Neural progenitor cell (in vitro differentiated cells): ENCODE measurements around the gene STUB1.

Experiments
- EZH2 ChIP-seq: fragments of 200-600 bp; sonication (generic); IDR thresholded peaks from 2 replicates; pipeline ENCODE4 v1.6.1; 2017; ENCODE audit warnings: antibody characterized with exemption, mild to moderate bottlenecking, moderate library complexity
- EZH2phosphoT487 ChIP-seq: fragments of 200-600 bp; sonication (generic); IDR thresholded peaks from 2 replicates; pipeline ENCODE4 v1.6.1; 2017; ENCODE audit warnings: antibody characterized with exemption
- TF ChIP-seq, protein P1 (sequence below): fragments of 200-600 bp; sonication (generic); IDR thresholded peaks from 2 replicates; pipeline ENCODE4 v1.5.1; 2017; ENCODE audit warnings: antibody characterized with exemption, mild to moderate bottlenecking

DNA sequence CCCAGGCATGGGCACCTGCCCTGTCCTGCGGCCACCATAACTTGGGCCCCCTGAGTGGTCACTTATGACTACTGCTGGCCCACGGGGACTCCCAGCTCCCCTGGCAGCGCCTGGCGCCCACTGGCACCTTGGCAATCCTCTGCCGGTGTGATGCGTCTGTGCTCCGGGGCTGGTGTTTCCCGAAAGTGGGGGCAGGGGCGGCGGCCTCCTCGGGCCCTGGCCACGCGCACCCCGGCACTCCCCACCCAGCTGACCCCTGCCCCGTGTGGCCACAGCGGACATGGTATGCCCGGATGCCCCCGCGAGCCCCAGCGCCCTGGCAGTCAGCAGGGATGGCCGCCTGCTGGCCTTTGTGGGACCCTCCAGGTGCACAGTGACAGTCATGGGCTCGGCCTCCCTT, 22.7 kb upstream of the STUB1 start:
- TF ChIP-seq EZH2phosphoT487 (no peak), EZH2 (no peak)
- TF ChIP-seq, protein P1, sequence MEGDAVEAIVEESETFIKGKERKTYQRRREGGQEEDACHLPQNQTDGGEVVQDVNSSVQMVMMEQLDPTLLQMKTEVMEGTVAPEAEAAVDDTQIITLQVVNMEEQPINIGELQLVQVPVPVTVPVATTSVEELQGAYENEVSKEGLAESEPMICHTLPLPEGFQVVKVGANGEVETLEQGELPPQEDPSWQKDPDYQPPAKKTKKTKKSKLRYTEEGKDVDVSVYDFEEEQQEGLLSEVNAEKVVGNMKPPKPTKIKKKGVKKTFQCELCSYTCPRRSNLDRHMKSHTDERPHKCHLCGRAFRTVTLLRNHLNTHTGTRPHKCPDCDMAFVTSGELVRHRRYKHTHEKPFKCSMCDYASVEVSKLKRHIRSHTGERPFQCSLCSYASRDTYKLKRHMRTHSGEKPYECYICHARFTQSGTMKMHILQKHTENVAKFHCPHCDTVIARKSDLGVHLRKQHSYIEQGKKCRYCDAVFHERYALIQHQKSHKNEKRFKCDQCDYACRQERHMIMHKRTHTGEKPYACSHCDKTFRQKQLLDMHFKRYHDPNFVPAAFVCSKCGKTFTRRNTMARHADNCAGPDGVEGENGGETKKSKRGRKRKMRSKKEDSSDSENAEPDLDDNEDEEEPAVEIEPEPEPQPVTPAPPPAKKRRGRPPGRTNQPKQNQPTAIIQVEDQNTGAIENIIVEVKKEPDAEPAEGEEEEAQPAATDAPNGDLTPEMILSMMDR: no peak
